Activated CD8-positive, alpha-beta T cell treated with anti-CD3 and anti-CD28 coated beads for 36 hours (primary cell): ENCODE results near the gene PNMA8B. TPM values are rescaled to one million over a fixed set of nuclear protein-coding genes. Genes with fewer than 3 reads are reported as not detected.

Experiments used
- ATAC-seq: fragments of 200-7000 bp; cut with Tn5 transposase; one replicate; pipeline ENCODE4 v1.10.0; 2021; ENCODE audit warnings: mild to moderate bottlenecking, moderate library complexity
- CTCF ChIA-PET: fragments of 350-600 bp; sonication (Branson Sonifier 250); formaldehyde crosslinking; loops from one replicate; lab custom pipeline; 2021; ENCODE audit warnings: antibody characterized with exemption; lab: Charles Lee
- POLR2A ChIA-PET: fragments of 350-600 bp; sonication (Branson Sonifier 250); formaldehyde crosslinking; loops from one replicate; lab custom pipeline; 2021; ENCODE audit warnings: antibody characterized with exemption; lab: Charles Lee
- DNase-seq: peaks from one replicate; pipeline ENCODE4 v3.0.0-alpha.2; 2020
- H3K27ac Mint-ChIP-seq: one replicate; pipeline ENCODE4 v1.8.0; 2021; ENCODE audit warnings: mild to moderate bottlenecking, mixed read lengths
- H3K27me3 Mint-ChIP-seq: one replicate; pipeline ENCODE4 v1.8.0; 2021; ENCODE audit warnings: mixed read lengths
- H3K36me3 Mint-ChIP-seq: one replicate; pipeline ENCODE4 v1.8.0; 2021; ENCODE audit warnings: low read depth, mixed read lengths
- H3K4me1 Mint-ChIP-seq: one replicate; pipeline ENCODE4 v1.8.0; 2021; ENCODE audit warnings: low read depth, mixed read lengths
- H3K4me3 Mint-ChIP-seq: one replicate; pipeline ENCODE4 v1.8.0; 2021; ENCODE audit warnings: mild to moderate bottlenecking, moderate library complexity, mixed read lengths
- H3K9me3 Mint-ChIP-seq: one replicate; pipeline ENCODE4 v1.8.0; 2021; ENCODE audit warnings: mixed read lengths
- intact Hi-C: fragments of 100-400 bp; cut with micrococcal nuclease; formaldehyde crosslinking; loops from one replicate; pipeline ENCODE4 v1.10.0; 2022
- total RNA-seq, 2 experiments: library from RNA; stranded (reverse); gene quantifications; one replicate each; pipeline ENCODE4 v1.2.3, GENCODE V29; 2021
- TF ChIP-seq, protein P1 (sequence below): fragments of 200-600 bp; IDR thresholded peaks from one replicate; pipeline ENCODE4 v1.8.0; 2022; ENCODE audit warnings: antibody characterized with exemption, mild to moderate bottlenecking

The PNMA8B gene
- total RNA-seq, 2 experiments from 2014 or later = not detected

DNA sequence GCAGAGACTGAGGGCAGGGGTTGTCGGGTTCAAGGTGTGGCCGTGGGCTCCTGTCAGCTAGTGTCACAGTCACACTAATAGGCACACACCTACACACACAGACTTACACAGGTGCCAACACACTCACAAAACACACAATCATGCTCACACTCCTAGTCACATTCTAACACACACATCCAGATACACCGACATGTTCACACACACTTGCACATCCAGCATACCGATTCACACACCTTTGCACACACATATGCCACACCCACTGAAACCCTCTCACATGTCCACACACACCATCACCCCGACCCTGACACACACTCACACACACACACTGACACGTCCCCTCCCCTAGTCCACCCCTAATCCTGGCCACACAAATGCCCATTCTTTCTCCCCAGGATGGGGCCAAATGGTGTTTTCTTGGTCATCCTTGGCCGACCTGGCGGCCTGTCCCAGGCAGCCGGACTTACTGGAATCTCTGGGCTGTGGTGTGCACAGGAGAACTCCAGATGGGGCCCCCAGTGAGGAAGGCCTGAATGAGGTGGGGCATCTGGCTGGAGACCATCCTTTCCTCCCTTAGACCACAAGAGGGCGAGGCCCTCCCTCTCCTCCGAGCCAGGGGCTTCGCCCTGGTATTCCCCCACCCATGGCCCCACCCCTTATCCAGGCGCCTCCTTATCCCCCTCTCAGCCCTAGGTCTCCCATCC lies 19.1 kb upstream of the PNMA8B start:
- Mint-ChIP-seq H3K27ac (no peak overlapping the region), H3K4me1 (peaks cover 16% of the 10 kb centered on the region), H3K9me3 (peaks cover 9% of the 10 kb centered on the region), H3K4me3 (no peak overlapping the region), H3K27me3 (peaks cover 11% of the 10 kb centered on the region), H3K36me3 (no peaks in the 10 kb centered on the region)
- DNase-seq (no peak), ATAC-seq (no peak)
- intact Hi-C loops = no loop called here
- CTCF ChIA-PET = interaction anchor here (0.8 to 14.4 kb wide), 19 partner anchors 8 to 234 kb away, joined by 3 to 219 read pairs (median 6); no protein-coding TSS in a partner anchor
- TF ChIP-seq, protein P1, sequence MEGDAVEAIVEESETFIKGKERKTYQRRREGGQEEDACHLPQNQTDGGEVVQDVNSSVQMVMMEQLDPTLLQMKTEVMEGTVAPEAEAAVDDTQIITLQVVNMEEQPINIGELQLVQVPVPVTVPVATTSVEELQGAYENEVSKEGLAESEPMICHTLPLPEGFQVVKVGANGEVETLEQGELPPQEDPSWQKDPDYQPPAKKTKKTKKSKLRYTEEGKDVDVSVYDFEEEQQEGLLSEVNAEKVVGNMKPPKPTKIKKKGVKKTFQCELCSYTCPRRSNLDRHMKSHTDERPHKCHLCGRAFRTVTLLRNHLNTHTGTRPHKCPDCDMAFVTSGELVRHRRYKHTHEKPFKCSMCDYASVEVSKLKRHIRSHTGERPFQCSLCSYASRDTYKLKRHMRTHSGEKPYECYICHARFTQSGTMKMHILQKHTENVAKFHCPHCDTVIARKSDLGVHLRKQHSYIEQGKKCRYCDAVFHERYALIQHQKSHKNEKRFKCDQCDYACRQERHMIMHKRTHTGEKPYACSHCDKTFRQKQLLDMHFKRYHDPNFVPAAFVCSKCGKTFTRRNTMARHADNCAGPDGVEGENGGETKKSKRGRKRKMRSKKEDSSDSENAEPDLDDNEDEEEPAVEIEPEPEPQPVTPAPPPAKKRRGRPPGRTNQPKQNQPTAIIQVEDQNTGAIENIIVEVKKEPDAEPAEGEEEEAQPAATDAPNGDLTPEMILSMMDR = no peak
- POLR2A ChIA-PET = interaction anchor here (1.7 kb wide), 1 partner anchor 8 kb away, joined by 5 read pairs; no protein-coding TSS in a partner anchor

DNA sequence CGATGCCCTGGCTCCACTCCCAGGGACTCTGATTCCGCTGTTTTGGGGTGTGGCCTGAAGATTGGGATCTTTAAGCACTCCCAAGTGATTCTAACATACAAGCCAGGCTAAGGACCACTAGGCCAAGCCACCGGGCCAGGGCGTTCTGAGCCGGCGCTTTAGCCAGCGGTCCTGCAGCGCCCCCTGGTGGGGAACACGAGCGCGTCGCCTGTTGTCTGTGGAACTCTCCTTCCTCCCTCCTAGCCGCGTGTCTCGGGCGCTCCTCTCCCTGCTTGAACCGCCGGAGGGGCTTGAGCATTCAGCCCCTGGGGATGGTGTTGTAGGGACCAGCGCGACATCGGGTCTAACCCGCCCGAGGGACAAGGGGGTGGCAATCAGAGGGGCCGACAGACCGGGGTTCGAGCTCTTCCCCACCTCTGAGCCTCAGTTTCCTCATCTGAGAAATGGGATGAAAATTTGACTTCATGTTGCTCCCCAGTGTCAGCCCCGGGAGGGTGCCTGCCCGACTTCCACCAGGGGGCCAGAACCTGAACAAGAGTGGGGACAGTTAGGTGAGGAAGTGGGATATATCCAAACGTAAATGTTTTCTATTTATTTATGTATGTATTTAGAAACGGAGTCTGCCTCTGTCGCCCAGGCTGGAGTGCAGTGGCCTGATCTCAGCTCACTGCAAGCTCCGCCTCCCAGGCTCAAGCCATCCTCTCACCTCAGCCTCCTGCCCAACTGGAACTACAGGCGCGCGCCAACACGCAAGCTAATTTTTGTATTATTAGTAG lies 18.0 kb upstream of the PNMA8B start:
- Mint-ChIP-seq H3K4me1 (peaks cover 12% of the 10 kb centered on the region), H3K36me3 (no peaks in the 10 kb centered on the region), H3K9me3 (peaks cover 9% of the 10 kb centered on the region), H3K27me3 (peaks cover 12% of the 10 kb centered on the region), H3K27ac (no peak overlapping the region), H3K4me3 (no peak overlapping the region)
- POLR2A ChIA-PET = interaction anchor here (1.7 kb wide), 1 partner anchor 9 kb away, joined by 5 read pairs; no protein-coding TSS in a partner anchor
- TF ChIP-seq, protein P1 = peak; percentile 98
- CTCF ChIA-PET = interaction anchor here (0.8 to 14.4 kb wide), 19 partner anchors 9 to 233 kb away, joined by 3 to 219 read pairs (median 6); no protein-coding TSS in a partner anchor
- ATAC-seq = peak; percentile 77
- intact Hi-C loops = no loop called here
- DNase-seq = peak; percentile 82

DNA sequence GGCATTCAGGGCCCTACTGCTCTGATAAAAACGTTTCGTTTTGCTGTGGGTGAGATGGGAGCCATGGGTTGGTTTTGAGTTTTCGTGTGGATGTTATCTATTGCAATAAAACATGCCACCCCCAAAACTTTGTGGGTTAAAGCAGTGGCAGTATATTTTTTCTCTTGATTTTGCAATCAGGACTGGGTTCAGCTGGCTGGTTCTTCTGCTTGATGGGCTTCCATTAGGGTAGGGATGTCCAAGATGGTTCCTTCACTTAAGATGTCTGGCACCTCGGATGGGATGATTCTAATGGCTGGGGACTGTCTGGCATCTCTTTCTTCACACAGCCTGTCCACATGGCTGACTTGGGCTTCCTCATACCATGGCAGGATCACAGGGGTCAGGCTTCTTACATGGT lies 15.6 kb upstream of the PNMA8B start:
- ChIA-PET POLR2A (no interaction called here), CTCF (interaction anchor here (4.4 to 14.4 kb wide), 3 partner anchors 31 to 116 kb away, joined by 40 to 219 read pairs (median 47); no protein-coding TSS in a partner anchor)
- Mint-ChIP-seq H3K4me3 (no peak overlapping the region), H3K9me3 (peaks cover 9% of the 10 kb centered on the region), H3K4me1 (peaks cover 12% of the 10 kb centered on the region), H3K27me3 (peaks cover 15% of the 10 kb centered on the region), H3K27ac (no peak overlapping the region), H3K36me3 (no peaks in the 10 kb centered on the region)
- intact Hi-C loops = no loop called here
- DNase-seq = no peak
- ATAC-seq = no peak
- TF ChIP-seq, protein P1 = no peak

DNA sequence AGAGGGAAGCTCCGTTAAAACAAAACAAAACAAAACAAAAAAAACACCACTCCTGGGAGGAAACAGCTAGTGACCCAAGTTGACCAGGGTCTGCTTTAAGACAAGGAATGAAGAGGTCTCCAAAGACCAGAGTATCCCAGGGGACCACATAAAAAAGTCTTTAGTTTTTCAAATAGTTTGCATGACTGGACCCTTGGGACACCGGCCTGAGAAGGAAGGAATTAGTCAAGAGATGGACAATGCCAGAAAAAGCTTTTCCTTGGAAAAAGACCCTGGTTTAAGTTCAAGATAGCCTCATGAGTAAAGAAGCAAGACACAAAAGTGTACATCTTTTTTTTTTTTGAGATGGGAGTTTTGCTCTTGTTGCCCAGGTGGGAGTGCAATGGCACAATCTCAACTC lies 12.5 kb upstream of the PNMA8B start:
- Mint-ChIP-seq H3K9me3 (peaks cover 9% of the 10 kb centered on the region), H3K36me3 (no peaks in the 10 kb centered on the region), H3K27me3 (peaks cover 17% of the 10 kb centered on the region), H3K4me3 (no peak overlapping the region), H3K27ac (no peak overlapping the region), H3K4me1 (no peaks in the 10 kb centered on the region)
- ChIA-PET POLR2A (interaction anchor here (0.6 to 1.1 kb wide), 3 partner anchors 12 to 208 kb away, joined by 3 to 4 read pairs (median 3); no protein-coding TSS in a partner anchor), CTCF (interaction anchor here (0.9 to 2.1 kb wide), 9 partner anchors 9 to 112 kb away, joined by 3 to 10 read pairs (median 4); no protein-coding TSS in a partner anchor)
- ATAC-seq (no peak), DNase-seq (no peak)
- TF ChIP-seq, protein P1 = no peak
- intact Hi-C loops = no loop called here
